ENCODE results near the gene TMEM87B. TPM values are rescaled to one million over a fixed set of nuclear protein-coding genes. Genes with fewer than 3 reads are reported as not detected.
"Not testable (repeated sequence)": the region's sequence is repeated elsewhere in the genome, so short reads cannot be mapped to it uniquely, and the experiment has no call there.

TMEM87B gene
- total and polyA plus RNA-seq, 2 experiments from 2014 or later = 32.1 to 42.4 TPM

DNA sequence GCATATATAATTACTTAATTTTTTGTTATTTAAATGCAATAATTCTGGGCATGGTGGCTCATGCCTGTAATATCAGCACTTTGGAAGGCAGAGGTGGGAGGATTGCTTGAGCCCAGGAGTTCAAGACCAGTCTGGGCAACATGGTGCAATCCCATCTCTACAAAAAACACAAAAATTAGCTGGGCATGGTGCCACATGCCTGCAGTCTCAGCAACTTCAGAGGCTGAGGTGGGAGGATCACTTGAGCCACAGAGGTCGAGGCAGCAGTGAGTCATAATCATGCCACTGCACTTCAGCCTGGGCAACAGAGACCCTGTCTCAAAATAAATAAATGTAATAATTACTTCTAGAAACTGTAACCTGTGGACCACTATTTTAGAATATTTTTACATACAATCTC, 21.5 kb upstream of the TMEM87B start:
- Histone ChIP-seq H3K9me2 (ENCODE audit: insufficient read depth) (no peaks in the 10 kb centered on the region), H3K4me3 (no peak overlapping the region), H3F3A (ENCODE audit: insufficient read depth) (peaks cover 21% of the 10 kb centered on the region; the same call in 1 of the 2 replicates), H2AFZ (no peak overlapping the region), H3K36me3 (ENCODE audit: low read depth) (no peaks in the 10 kb centered on the region), H4K20me1 (ENCODE audit: insufficient read depth) (no peaks in the 10 kb centered on the region), H3K27ac (peak overlapping the region; percentile 3; the same call in 1 of the 2 replicates), H3K27me3 (replicated peaks; ENCODE audit: insufficient read depth) (no peaks in the 10 kb centered on the region), H3K9ac (no peak overlapping the region), H3K79me2 (ENCODE audit: insufficient read depth) (no peaks in the 10 kb centered on the region), H3K4me1 (ENCODE audit: insufficient read depth) (peaks cover 19% of the 10 kb centered on the region), H3K4me2 (ENCODE audit: unreplicated experiment) (no peak overlapping the region), H3K9me3 (ENCODE audit: low read depth) (no peaks in the 10 kb centered on the region)
- in situ Hi-C loops (cut with MboI) = loop anchor here (10.0 kb wide), 1 partner anchor 129 kb away; no protein-coding TSS in a partner anchor
- TF ChIP-seq EZH2phosphoT487 (IDR thresholded peaks at IDR 0.05; ENCODE audit: insufficient read depth, low read depth) (no peak), EZH2 (IDR thresholded peaks at IDR 0.05; ENCODE audit: insufficient read depth, poor library complexity, severe bottlenecking) (no peak)
- WGBS, 2 experiments (ENCODE audit: low coverage in 1 of 2, low lambda C conversion rate in 2 of 2, missing lambda C conversion rate in 2 of 2) = 0% methylated on average over 1 of the region's 1 CpG
- DNase-seq = peak; percentile 45

DNA sequence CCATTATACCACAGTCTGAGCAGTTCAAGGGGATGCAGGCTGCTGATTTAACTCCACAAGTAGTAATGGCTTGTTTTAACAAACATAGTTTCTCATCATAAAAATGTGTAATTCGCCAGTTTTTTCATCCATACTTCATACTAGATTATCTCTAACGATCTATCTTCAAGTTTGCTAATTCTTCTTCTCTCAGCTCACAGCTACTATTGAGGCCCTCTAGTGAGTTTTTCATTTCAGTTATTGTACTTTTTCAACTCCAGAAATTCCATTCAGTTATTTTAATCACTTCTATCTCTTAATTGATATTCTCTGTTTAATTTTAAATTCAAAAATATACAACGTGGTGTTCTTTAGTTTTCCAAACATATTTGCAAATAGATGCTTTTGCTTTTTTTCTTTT, 20.1 kb upstream of the TMEM87B start:
- 84 to 93% methylated on average over 3 of the region's 3 CpGs for WGBS, 2 experiments (ENCODE audit: low coverage in 1 of 2, low lambda C conversion rate in 2 of 2, missing lambda C conversion rate in 2 of 2)
- peaks cover 21% of the 10 kb centered on the region; the same call in 1 of the 2 replicates for H3F3A ChIP-seq (ENCODE audit: insufficient read depth)
- in situ Hi-C loops (cut with MboI) = loop anchor here (10.0 kb wide), 1 partner anchor 130 kb away; no protein-coding TSS in a partner anchor

DNA sequence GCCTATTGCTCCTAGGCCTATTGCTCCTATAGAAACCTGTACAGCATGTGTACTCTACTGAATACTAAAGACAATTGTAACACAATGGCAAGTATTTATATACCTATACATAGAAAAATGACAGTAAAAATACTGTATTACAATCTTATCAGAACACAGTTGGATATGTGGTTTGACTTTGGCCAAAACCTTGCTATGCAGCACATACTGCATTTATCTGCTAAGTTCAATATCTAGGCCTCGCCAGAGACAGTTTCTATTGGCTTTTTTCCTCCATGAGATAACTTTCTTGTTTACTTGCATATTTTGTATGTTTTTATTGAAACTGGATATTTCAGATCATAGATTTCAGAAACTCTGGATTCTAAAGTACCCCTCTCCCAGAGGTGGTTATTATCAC, 19.3 kb upstream of the TMEM87B start:
- H2AFZ ChIP-seq = no peak overlapping the region
- TF ChIP-seq EZH2 (IDR thresholded peaks at IDR 0.05; ENCODE audit: insufficient read depth, poor library complexity, severe bottlenecking) (no peak), EZH2phosphoT487 (IDR thresholded peaks at IDR 0.05; ENCODE audit: insufficient read depth, low read depth) (no peak)
- peaks cover 21% of the 10 kb centered on the region; the same call in 1 of the 2 replicates for H3F3A ChIP-seq (ENCODE audit: insufficient read depth)
- H3K9me3 ChIP-seq (ENCODE audit: low read depth) = no peaks in the 10 kb centered on the region
- no peak overlapping the region for H3K9ac ChIP-seq
- no peaks in the 10 kb centered on the region for H3K27me3 ChIP-seq (replicated peaks; ENCODE audit: insufficient read depth)
- H3K4me1 ChIP-seq (ENCODE audit: insufficient read depth) = peaks cover 19% of the 10 kb centered on the region
- in situ Hi-C loops (cut with MboI) = loop anchor here (10.0 kb wide), 1 partner anchor 131 kb away; no protein-coding TSS in a partner anchor
- no peak overlapping the region for H3K4me2 ChIP-seq (ENCODE audit: unreplicated experiment)
- H3K27ac ChIP-seq = no peak overlapping the region
- no peaks in the 10 kb centered on the region for H3K9me2 ChIP-seq (ENCODE audit: insufficient read depth)
- H4K20me1 ChIP-seq (ENCODE audit: insufficient read depth) = no peaks in the 10 kb centered on the region
- no peaks in the 10 kb centered on the region for H3K36me3 ChIP-seq (ENCODE audit: low read depth)
- WGBS, 2 experiments (ENCODE audit: low coverage in 1 of 2, low lambda C conversion rate in 2 of 2, missing lambda C conversion rate in 2 of 2) = 73 to 74% methylated on average over 1 of the region's 1 CpG
- no peak overlapping the region for H3K4me3 ChIP-seq
- no peaks in the 10 kb centered on the region for H3K79me2 ChIP-seq (ENCODE audit: insufficient read depth)
- DNase-seq = no peak

More for the DNA sequence above, 20.1 kb upstream of the TMEM87B start:
- no peak overlapping the region for H3K9ac ChIP-seq
- no peaks in the 10 kb centered on the region for H3K9me3 ChIP-seq (ENCODE audit: low read depth)
- H3K27ac ChIP-seq = no peak overlapping the region
- no peak overlapping the region for H2AFZ ChIP-seq
- no peaks in the 10 kb centered on the region for H3K9me2 ChIP-seq (ENCODE audit: insufficient read depth)
- H3K4me2 ChIP-seq (ENCODE audit: unreplicated experiment) = no peak overlapping the region
- TF ChIP-seq EZH2 (IDR thresholded peaks at IDR 0.05; ENCODE audit: insufficient read depth, poor library complexity, severe bottlenecking) (no peak), EZH2phosphoT487 (IDR thresholded peaks at IDR 0.05; ENCODE audit: insufficient read depth, low read depth) (no peak)
- no peaks in the 10 kb centered on the region for H3K36me3 ChIP-seq (ENCODE audit: low read depth)
- peaks cover 19% of the 10 kb centered on the region for H3K4me1 ChIP-seq (ENCODE audit: insufficient read depth)
- H3K79me2 ChIP-seq (ENCODE audit: insufficient read depth) = no peaks in the 10 kb centered on the region
- H4K20me1 ChIP-seq (ENCODE audit: insufficient read depth) = no peaks in the 10 kb centered on the region
- no peak for DNase-seq
- H3K4me3 ChIP-seq = no peak overlapping the region
- no peaks in the 10 kb centered on the region for H3K27me3 ChIP-seq (replicated peaks; ENCODE audit: insufficient read depth)

DNA sequence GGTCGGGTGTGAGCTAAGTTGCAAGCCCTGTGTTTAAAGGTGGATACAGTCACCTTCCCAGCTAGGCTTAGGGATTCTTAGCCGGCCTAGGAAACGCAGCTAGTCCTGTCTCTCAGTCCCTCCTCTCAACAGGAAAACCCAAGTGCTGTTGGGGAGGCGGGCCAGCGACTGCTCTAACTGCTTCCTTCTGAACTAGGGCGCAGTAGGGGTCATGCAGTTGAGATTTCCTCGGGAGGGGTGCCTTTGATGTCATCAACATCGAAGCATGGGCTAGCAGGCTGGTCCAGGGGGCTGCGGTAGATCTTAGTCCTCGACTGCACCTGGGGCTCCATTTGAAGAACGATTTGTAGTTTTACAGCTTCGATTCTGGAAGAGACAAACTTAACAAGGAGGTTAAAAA, 15.5 kb upstream of the TMEM87B start:
- not testable (repeated sequence) for H3K9me3 ChIP-seq (ENCODE audit: low read depth); H3K4me2 ChIP-seq (ENCODE audit: unreplicated experiment); DNase-seq; H3K27ac ChIP-seq; H3K9ac ChIP-seq; H2AFZ ChIP-seq; H3F3A ChIP-seq (ENCODE audit: insufficient read depth); H3K27me3 ChIP-seq (replicated peaks; ENCODE audit: insufficient read depth); H3K4me3 ChIP-seq; H3K79me2 ChIP-seq (ENCODE audit: insufficient read depth); H3K4me1 ChIP-seq (ENCODE audit: insufficient read depth); H3K36me3 ChIP-seq (ENCODE audit: low read depth); H4K20me1 ChIP-seq (ENCODE audit: insufficient read depth); H3K9me2 ChIP-seq (ENCODE audit: insufficient read depth)
- WGBS, 2 experiments (ENCODE audit: low coverage in 1 of 2, low lambda C conversion rate in 2 of 2, missing lambda C conversion rate in 2 of 2) = 63 to 71% methylated on average over 12 of the region's 12 CpGs
- in situ Hi-C loops (cut with MboI) = loop anchor here (10.0 kb wide), 1 partner anchor 135 kb away; no protein-coding TSS in a partner anchor

DNA sequence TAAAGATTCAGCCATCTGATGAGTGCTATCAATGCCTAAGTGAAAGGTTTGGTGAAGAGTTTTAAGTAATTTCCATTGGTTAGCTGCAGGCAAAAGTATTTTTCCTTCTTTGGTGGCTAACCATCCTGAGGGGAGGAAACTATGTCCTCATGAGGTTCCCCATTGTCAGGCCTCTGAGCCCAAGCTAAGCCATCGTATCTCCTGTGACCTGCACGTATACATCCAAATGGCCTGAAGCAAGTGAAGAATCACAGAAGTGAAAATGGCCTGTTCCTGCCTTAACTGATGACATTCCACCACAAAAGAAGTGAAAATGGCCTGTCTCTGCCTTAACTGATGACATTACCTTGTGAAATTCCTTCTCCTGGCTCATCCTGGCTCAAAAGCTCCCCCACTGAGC, 15.0 kb upstream of the TMEM87B start:
- H3K4me1 ChIP-seq (ENCODE audit: insufficient read depth); in situ Hi-C loops (cut with MboI); H3F3A ChIP-seq (ENCODE audit: insufficient read depth); H2AFZ ChIP-seq; H3K4me2 ChIP-seq (ENCODE audit: unreplicated experiment); H3K79me2 ChIP-seq (ENCODE audit: insufficient read depth); H3K27me3 ChIP-seq (replicated peaks; ENCODE audit: insufficient read depth); H3K36me3 ChIP-seq (ENCODE audit: low read depth); DNase-seq; H3K27ac ChIP-seq; H4K20me1 ChIP-seq (ENCODE audit: insufficient read depth); H3K9ac ChIP-seq; H3K9me2 ChIP-seq (ENCODE audit: insufficient read depth); H3K9me3 ChIP-seq (ENCODE audit: low read depth); H3K4me3 ChIP-seq: not testable (repeated sequence)
- WGBS, 2 experiments (ENCODE audit: low coverage in 1 of 2, low lambda C conversion rate in 2 of 2, missing lambda C conversion rate in 2 of 2) = 86 to 90% methylated on average over 2 of the region's 2 CpGs

DNA sequence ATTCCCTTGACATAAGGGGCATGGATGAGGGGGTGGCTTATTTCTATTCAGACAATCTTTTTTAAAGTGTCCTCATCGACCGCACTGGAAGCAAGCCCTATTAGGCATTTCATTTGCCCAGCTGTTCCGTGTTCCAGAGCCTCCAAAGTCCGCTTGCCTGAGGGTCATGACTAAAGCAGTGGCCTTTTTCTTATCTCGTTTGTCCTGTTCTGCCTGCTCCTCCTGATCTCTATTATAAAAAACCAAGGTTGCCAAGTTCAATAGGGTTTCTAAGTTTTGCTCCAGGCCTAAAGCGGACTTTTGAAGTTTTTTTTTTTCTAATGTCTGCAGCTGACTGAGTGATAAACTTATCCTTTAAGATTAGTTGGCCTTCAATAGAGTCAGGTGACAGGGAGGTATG, 13.6 kb upstream of the TMEM87B start:
- H3K36me3 ChIP-seq (ENCODE audit: low read depth); H3K79me2 ChIP-seq (ENCODE audit: insufficient read depth); DNase-seq; H3K4me2 ChIP-seq (ENCODE audit: unreplicated experiment); H3K27ac ChIP-seq; H4K20me1 ChIP-seq (ENCODE audit: insufficient read depth); H3K4me3 ChIP-seq; H3K4me1 ChIP-seq (ENCODE audit: insufficient read depth); H2AFZ ChIP-seq; H3K9ac ChIP-seq; H3K9me2 ChIP-seq (ENCODE audit: insufficient read depth); H3F3A ChIP-seq (ENCODE audit: insufficient read depth); H3K9me3 ChIP-seq (ENCODE audit: low read depth); H3K27me3 ChIP-seq (replicated peaks; ENCODE audit: insufficient read depth); in situ Hi-C loops (cut with MboI): not testable (repeated sequence)
- WGBS, 2 experiments (ENCODE audit: low coverage in 1 of 2, low lambda C conversion rate in 2 of 2, missing lambda C conversion rate in 2 of 2) = 59 to 67% methylated on average over 6 of the region's 6 CpGs

All from GM23248 (cell line).